HCEC 1CT (cell line): ENCODE results near the gene OR10P1.
"Not testable (repeated sequence)": the region's sequence is repeated elsewhere in the genome, so short reads cannot be mapped to it uniquely, and the experiment has no call there.

Source experiments
- DNase-seq: peaks from one replicate; pipeline ENCODE4 v3.0.0-alpha.2; 2017

OR10P1 gene, protein sequence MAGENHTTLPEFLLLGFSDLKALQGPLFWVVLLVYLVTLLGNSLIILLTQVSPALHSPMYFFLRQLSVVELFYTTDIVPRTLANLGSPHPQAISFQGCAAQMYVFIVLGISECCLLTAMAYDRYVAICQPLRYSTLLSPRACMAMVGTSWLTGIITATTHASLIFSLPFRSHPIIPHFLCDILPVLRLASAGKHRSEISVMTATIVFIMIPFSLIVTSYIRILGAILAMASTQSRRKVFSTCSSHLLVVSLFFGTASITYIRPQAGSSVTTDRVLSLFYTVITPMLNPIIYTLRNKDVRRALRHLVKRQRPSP

GRCh38 chr12:55636853-55637252 lies at the start of gene OR10P1:
Gene OR10P1 (plus strand): TSS chr12:55636892. CDS start chr12:55636892, 0 bp downstream.
- no peak for DNase-seq

GRCh38 chr12:55590152-55590551 lies 46.5 kb upstream of the OR10P1 start:
- DNase-seq, result not testable (repeated sequence)

GRCh38 chr12:55607821-55608594 lies 28.7 kb upstream of the OR10P1 start:
- no peak for DNase-seq

GRCh38 chr12:55610598-55610997 lies 26.1 kb upstream of the OR10P1 start:
- no peak for DNase-seq

GRCh38 chr12:55612646-55613045 lies 24.0 kb upstream of the OR10P1 start:
- no peak for DNase-seq

- DNase-seq, result no peak
Observed at GRCh38 chr12:55614764-55615163, 21.9 kb upstream of the OR10P1 start.

GRCh38 chr12:55619354-55620138 lies 17.1 kb upstream of the OR10P1 start:
- DNase-seq, result peak; percentile 85

- no peak for DNase-seq
Observed at GRCh38 chr12:55624056-55624455, 12.6 kb upstream of the OR10P1 start.

DNA sequence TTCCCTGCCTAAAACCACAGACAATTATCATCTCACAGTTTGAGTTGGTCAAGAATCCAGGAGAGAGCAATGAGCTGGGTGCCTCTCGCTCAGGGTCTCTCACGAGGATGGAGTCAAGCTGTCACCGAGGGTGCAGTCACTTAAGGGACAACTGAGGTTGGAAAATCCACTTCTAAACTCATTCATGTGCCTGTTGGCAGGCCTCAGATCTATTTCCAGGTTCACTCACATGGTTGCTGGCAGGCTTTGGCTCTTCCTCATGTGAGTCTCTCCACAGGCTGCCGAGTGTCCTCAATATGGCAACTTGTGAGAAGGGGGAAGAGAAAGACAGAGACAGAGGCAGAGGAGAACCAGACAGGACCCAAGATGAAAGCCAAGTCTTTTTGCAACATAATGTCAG lies 10.5 kb upstream of the OR10P1 start:
- DNase-seq, result no peak

- DNase-seq, result no peak
Observed at GRCh38 chr12:55629058-55629841, 7.4 kb upstream of the OR10P1 start.

GRCh38 chr12:55631056-55631455 lies 5.6 kb upstream of the OR10P1 start:
- DNase-seq, result no peak

- no peak for DNase-seq
Observed at GRCh38 chr12:55631733-55632132, 5.0 kb upstream of the OR10P1 start.

DNA sequence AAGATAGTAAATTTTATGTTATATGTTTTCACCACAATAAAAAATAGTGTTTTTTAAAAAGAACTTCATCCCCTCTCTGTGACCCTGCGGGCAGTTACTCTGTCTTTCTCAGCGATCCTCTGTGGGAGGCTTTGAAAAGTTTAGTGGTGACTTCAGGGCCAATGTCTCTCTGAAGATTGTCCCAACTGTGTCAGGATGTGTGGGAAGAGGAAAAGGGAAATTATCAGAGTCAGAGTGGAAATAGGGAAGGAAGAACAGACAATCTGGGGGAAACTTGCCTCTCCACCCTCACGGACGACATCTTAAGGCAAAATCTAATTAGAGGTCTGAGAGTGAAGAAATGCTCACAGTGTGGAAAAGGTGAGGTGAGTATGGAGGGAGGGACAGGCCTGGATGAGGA lies 3.5 kb upstream of the OR10P1 start:
- no peak for DNase-seq

DNA sequence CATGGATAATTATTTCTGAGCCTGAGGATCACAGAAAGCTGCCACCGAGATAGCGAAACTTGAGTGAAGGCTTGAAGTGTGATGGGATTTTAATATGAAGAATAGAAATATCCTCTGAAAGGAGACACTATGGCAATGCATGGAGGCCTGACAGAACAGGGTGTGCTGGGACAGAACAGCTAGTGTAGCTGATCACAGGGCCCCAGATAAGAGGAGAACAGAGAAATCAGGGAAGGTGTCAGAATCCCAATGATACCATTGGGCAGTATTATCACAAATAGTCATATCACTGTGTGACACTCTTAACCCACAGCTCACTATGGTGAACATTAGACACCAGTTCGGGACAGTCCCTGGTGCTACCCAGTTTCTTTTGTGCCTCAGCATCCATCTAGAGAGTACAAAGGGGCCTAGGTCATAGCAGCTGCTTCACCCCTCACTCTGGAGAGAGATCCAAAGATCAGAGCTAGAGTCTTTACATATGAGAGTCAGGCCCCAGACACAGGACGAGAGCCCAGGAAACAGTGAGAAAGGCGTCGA lies 506 bp upstream of the OR10P1 start:
- DNase-seq, result no peak

DNA sequence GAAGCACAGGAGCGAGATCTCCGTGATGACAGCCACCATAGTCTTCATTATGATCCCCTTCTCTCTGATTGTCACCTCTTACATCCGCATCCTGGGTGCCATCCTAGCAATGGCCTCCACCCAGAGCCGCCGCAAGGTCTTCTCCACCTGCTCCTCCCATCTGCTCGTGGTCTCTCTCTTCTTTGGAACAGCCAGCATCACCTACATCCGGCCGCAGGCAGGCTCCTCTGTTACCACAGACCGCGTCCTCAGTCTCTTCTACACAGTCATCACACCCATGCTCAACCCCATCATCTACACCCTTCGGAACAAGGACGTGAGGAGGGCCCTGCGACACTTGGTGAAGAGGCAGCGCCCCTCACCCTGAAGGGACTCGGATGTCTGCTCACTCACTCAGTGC lies 775 bp downstream of the OR10P1 start:
- DNase-seq, result no peak

DNA sequence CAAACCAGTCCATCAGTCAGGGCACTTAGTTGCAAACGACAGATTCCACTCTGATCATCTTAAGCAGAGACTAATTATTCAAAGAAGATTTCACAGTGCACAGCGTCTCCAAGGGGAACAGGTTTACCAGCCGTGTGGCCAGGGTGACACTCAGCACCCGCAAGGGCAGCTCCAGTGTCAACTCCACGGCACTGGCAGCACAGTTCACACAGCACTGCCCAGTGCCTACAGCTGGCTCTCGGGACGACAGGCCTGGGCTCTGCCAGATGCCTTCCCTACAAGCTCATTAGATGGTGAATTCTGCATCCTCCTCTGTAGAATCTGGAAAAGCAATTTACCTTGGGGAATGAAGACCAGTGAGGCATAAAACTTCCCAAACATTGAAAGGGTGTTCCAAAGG lies 4.9 kb downstream of the OR10P1 start:
- no peak for DNase-seq

- DNase-seq, result no peak
Observed at GRCh38 chr12:55642267-55642666, 5.6 kb downstream of the OR10P1 start.

GRCh38 chr12:55642669-55643068 lies 6.0 kb downstream of the OR10P1 start:
- no peak for DNase-seq

- DNase-seq, result no peak
Observed at GRCh38 chr12:55644591-55644990, 7.9 kb downstream of the OR10P1 start.

- DNase-seq, result no peak
Observed at GRCh38 chr12:55647027-55647426, 10.3 kb downstream of the OR10P1 start.

GRCh38 chr12:55650620-55651298 lies 14.1 kb downstream of the OR10P1 start:
- not testable (repeated sequence) for DNase-seq

GRCh38 chr12:55651299-55651683 lies 14.6 kb downstream of the OR10P1 start:
- no peak for DNase-seq
